ENCODE measurements around the gene CCDC77.

GRCh38 chr12:414859-415258 lies 13.4 kb downstream of the CCDC77 start:
- no peak for TF ChIP-seq CTCF (conservative IDR thresholded peaks at IDR 0.05 in 1 of 2, IDR thresholded peaks at IDR 0.05 in 1 of 2; ENCODE audit: low read depth in 1 of 2, low read length in 2 of 2)
- TF ChIP-seq EZH2 (IDR thresholded peaks at IDR 0.05; ENCODE audit: low read length, missing control alignments) = no peak

All from fibroblast of lung (primary cell).